Activated CD8-positive, alpha-beta memory T cell treated with anti-CD3 and anti-CD28 coated beads, Interleukin-2, amount 50 U/mL, for 24 hours (primary cell): ENCODE measurements around the gene PAK3.

Experiments used
- DNase-seq: peaks from one replicate; pipeline ENCODE4 v3.0.0-alpha.2; 2020; ENCODE audit errors: extremely low read depth

The PAK3 gene

DNA sequence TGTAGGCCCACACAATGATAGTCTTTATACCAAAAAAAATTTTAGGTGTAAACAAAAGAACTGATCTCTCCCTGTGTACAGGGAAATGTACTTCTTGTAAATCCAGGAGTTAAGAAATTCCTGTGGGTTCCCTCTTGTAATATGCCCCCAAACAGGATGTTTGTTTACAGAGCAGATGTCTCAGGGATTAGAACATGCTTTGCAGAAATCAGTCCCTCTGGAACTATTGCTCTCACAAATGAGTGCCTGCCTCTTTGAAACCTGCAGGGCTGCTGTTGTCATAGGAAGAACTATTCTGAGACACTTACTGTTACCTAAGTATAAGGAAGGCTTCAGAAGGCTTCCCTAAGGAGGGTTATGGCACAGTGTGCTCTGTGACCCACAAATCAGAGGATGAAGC, 35.6 kb downstream of the PAK3 start:
- DNase-seq, result no peak

DNA sequence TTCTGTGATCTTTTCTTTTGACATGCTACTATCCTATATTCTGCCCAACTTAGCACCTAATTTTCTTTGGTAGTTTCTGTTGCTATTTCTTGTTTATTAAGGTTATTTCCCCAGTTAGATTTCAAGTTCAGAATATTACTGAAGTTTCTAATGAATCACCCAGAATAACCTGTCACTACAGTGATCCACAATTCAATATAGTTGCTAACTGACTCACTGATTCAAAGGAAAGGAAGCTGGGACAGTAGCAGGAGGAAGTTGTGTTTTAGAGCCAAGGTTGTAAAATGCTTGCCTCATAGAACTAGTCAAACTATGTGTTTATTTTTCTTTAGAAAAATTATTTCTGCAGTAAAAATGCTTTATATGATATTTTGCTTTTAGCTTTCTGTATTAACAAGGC, 37.4 kb downstream of the PAK3 start:
- DNase-seq, result no peak

DNA sequence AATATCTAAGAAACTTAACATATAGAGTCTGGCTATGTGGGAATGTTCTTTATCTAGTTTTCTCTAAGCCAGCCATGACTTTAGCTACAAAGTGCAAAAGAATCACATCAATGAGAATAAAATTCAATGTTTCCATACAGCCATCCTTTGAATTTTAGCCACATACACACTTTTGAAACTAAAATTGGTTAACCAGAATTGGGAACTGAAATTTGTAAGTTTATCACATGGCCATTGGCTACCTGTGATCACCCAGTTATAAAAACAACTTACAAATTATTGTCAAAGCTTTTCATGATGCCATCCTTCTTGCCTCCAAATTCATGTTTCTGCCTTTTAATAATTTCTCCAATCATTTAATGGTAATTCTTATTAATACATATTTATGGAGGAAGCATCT, 49.9 kb downstream of the PAK3 start:
- no peak for DNase-seq

DNA sequence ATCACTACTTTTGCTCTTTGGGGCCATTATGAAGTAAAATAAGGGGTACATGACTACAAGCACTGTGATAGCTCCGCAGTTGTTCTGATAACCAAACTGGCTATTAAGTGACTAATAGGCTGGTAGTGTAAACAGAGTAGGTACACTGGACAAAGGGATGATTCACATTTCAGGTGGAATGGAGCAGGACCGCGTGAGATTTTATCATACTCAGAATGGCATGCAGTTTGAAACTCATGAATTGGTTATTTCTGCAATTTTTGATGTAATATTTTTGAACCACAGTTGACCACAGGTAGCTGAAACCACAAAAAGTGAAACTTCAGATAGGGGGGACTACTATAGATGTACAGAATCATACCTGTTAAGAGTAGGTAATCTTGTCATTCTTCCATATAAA, 55.8 kb downstream of the PAK3 start:
- no peak for DNase-seq

DNA sequence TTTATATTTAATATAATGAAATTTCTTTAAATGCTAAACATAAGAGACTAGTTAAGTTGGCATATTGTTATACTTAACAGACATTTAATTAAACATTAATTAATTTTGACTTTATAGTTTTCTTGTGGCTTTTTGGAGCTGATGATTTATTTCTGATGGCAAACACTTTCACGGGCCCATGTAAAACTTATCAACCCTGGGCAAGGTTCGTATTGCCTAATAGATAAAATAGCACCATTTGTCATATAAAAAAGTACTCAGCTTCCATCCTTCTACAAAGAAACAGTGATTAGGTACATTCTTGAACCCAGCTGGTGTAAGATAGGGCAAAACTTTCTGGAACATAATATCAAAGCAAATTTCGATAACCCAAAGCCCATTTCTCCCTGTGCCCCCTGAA, 63.2 kb downstream of the PAK3 start:
- DNase-seq, result no peak

DNA sequence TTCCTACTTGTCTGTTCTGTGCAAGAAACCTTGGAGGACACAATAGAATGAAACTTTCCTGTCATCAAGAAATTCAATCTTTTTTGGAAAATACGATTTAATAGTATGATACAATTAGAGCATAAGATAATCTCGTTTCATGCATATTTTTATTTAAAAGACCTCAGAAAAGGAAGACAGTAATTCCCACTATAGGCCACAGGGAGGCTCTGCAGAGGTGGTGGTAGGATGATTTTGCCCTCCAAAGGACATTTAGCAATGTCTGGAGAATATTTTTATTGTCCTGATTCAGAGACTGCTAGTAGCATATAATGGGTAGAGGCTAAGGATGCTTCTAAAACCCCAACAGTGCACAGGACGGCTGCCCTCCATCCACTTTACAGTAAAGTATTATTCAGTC, 68.7 kb downstream of the PAK3 start:
- DNase-seq, result no peak

DNA sequence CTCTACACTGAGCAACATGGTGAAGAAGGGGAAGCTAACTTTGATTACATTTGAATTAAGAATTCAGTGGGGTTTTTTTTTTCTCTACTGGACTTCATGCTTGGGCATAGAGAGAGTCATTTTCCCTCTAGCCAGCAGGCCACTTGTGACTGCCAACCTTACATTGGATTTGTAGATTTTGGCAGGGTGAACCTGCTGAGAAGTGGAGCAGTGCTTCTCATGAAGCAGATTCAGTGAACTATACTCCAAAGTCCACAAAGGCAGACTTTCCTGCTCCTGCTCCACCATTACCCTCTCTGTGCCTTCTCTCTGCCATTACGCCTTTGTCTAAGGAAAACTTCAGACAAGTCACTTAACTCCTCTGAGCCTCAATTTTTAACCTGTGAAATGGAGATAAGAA, 69.9 kb downstream of the PAK3 start:
- DNase-seq, result no peak

DNA sequence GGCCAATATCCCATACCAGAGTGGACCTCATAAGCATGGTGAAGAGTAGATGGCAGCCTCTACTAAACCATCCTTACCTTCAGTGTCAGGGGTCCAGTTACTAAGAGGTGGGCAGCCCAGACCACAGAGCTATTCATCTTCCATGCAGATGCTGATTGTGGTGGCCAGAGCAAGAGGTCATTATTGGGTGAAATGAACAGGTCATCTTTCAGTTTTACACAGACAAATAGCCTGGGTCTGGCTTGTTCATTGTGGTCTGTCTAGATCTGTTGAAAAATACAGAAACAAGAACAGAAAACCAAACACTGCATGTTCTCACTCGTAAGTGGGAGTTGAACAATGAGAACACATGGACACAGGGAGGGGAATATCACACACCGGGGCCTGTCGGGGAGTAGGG, 71.3 kb downstream of the PAK3 start:
- DNase-seq, result no peak

DNA sequence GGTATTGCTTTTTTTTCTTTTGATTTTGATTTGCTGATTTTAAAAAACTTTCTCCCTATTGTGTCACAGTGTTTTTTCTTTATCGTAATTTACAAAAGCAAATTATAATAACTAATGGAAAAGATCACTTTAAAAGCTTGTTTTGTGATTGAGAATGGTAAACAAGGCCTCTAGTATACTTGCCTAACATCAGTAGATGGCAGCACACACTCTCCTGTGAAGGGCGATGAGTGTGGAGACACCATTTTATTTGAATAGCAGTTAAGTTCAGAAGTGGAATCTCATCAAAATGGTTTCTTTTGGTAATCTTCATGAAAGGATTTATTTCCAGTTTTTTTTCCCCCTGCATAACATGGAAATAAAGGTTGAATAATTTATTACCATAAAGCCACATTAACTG, 72.3 kb downstream of the PAK3 start:
- DNase-seq, result no peak

DNA sequence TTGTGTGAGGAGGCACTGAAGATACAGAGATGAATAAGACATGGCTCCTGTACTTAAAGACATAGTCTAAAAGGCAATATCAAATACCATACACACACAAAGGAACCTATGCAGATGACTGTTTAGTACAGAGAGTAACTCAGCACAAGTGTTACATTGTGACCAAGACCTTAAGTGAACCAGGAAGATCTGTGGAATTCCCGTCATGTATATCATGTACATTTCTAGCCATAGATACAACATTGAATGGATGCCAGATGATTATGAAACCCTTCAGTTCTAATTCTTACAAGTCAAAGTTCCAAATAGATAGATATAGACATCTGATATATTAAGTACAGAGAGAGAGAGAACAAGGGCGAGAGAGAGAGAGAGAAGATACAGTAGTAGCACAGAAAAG, 73.2 kb downstream of the PAK3 start:
- DNase-seq, result no peak

DNA sequence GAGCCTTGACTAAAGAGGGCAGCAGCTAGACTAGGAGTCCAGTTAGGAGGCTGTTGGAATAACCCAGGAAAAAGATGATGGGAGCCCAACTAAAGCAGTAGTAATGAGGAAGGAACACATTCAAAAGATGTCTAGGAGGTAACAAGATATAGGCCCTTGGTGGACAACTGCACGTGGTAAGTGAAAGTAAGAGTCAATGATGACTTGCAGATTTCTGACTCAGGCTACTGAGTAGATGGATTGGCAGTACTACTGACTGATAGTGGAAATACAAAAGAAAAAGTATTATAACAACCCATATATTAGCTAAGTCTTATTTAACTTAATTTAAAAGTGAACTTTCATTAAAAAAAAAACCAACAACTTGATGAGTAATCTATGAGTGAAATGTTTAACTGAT, 74.0 kb downstream of the PAK3 start:
- DNase-seq, result no peak

DNA sequence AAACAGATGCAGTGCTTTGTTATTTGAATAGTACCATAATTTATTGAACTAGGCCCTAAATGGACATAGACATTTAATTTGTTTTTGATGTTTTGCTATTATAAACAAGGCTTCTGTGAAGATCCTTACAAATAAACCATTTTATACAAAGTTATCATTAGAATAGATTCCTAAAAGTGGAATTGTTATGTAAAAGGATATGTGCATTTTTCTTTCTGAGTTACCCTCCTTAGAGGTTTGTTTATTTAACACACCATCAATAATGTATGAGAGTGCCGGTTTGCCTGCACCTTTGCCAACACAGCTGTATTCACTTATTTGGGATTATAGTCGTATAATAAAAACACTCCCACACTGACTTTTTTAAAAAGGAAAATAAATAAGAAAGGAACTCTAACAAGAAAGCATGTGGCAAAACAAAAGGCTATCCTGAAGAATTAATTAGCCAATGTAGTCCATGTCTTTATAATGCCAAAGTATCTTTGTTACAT, 84.8 kb downstream of the PAK3 start:
- no peak for DNase-seq

DNA sequence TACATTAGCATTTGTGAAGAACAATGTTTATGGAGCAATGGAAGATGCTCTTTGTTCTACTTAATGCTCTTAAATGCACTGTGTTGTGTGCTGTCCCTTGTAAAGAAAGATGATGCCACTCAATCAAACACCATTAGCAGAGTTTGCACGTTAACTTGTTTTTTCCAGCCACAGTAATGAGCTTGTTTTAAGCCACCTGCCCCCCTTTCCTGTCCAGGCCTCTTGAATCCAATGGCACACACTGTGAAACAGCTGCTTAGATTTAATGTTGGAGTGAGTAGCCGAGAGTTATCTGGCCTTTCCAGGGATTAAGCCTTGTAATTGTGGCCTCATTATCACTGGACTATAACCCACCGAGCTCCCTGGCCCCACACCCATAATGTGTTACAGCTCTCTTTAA, 86.0 kb downstream of the PAK3 start:
- no peak for DNase-seq

DNA sequence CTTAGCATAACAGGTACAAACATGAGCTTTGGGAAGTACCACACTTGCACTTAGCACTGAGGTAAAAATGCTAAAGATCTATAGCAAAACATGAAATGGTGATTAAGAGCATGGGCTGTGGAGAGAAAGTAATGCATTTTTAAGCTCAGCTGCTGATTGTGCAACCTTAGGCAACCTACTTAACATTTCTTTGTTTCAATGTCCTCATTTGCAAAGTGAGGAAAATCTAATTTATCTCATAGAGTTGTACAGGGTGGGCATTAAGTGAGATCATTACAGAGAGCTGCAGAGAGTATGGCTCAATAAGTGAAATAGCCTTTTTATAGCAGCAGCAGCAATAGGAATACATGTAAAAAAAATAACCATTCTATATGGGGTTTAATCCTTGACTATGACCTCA, 87.0 kb downstream of the PAK3 start:
- no peak for DNase-seq

DNA sequence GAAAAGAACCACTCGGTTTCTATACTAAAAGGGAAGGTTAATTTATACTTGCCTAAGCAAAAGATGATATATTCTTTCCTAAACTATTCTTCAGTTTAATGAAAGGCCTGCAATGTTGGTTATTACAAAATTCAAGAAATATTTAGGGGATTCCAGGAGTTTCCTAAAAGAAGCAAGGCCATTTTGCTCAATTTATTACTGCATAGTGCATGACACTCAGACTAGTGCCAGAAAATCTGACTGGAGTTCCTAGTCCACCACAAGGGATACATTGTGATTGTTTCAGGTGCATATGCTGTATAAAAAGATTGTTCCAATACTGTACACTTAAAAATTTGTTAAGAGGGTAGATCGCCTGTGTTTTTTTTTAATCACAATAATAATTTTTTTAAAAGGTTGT, 95.6 kb downstream of the PAK3 start:
- DNase-seq, result no peak

DNA sequence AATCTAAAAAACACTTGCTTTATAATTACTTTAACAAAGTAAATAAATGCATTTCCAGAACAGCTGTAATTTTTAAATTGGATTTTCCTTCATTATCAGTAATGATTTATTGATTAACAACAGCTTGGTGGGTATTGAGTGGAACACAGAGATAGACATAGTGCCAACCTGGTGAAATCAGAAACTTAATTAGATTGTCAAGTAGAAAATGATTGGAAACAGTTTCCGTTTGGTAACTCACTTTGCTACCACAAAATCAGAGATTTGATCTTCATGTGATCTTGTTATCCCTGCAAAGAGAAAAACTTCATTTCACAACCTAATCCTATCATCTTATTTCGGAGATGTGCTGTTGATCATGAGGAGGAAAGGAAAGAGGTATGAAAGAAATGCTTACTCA, 103.5 kb downstream of the PAK3 start:
- no peak for DNase-seq

DNA sequence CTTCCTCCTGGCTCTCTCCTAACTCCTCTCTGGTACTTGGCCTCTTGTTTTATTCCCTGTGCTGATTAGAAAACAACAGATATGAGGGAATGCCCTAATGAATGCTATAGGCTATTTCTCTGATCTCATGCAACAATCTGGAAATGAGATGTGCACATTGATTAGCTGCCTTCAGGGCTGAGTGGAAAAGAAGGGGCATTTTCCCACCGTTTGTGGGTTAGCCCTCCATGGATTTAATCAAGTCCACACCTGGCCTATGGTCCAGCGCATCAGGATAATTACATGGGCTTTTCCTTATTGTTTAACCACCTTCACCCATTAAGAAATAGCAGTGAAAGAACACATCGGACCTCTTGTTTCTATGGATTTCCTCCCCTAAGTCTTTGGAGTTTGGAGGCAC, 104.3 kb downstream of the PAK3 start:
- no peak for DNase-seq

DNA sequence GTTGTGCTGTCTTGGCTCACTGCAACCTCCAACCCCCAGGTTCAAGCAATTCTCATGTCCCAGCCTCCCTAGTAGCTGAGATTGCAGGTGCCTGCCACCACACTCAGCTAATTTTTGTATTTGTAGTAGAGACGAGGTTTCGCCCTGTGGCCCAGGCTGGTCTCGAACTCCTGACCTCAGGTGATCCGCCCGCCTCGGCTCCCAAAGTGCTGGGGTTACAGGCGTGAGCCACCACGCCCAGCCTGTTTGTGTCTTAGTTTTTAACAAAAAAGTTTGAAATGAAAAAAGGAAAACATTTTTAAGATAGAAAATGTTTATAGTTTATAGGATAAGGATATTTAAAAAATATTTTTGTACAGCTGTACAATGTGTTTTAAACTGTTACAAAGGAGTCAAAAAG, 111.9 kb downstream of the PAK3 start:
- no peak for DNase-seq

DNA sequence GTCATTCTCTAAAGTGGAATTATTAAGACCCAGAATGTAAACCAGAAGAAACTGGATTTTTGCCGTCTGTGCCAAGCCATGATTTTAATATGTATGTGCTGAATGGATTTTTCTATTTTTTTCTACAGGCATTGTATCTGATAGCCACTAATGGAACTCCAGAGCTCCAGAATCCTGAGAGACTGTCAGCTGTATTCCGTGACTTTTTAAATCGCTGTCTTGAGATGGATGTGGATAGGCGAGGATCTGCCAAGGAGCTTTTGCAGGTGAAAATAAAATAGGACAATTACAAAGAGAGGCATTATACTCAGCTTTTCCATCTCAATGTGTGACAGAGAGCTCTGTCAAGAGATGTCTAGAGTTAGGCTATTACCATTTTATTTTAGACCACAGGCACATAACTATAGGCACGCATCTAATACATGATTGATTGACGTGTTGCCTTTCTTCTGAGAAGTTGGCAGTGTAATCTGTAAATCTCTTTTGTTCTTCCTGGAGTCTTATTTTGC, 120.4 kb downstream of the PAK3 start:
- no peak for DNase-seq

DNA sequence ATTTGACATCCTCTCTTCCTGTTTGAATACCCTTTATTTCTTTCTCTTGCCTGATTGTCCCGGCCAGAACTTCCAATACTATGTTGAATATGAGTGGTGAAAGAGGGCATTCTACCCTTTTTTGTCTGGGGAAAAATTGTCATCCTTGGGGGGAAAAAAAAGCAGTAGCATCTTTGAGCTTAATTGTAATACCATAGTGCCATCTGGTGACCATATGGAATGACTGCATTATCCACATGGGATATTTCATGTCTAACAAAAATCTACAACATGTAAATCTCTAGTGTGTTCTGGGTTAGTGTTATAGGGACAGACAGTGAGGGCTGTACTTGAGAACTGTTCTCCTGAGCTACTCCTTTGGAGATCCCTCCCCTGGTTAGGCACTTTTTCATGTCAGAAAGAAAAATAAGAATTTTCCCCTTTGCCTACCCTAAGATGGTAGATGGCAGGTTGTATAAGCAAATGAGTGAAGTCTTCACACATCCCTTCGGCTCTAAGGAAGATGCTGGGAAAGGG, 148.3 kb downstream of the PAK3 start:
- DNase-seq, result no peak

DNA sequence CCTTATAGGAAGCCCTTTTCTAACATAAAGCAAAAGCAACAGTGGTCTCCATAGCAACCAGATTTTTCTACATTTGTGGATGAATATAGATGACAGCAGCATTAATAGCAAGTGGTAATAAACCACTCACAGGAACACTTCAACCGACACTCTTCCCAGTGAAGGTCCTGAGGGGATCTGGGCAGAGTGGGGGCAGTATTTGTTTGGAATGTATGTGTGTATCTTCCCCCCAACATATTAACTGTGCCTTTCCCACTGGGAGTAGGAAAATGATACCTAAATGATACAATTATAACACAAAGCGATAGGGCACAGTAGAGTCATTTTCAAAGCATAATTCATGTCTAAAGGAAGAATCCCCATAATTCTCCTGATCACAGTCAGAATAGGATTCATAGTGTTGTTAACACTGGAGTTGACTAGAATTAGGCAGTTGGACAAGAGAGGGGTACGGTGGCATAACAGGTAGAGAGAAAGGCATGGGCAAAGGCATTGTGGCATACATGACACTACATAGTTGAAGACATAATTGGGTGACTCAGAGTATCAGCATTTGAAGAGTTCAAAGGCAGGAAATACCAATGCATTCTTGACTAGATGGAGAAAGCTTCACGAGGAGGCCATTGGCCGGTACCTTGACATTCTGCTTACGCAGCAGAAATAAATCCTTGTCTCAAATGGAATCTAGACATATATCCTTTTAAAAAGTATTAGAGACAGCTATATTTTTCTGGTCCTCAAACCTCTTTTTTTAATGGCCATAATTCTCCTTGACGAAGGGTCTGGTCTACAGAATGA, 159.1 kb downstream of the PAK3 start:
- no peak for DNase-seq

DNA sequence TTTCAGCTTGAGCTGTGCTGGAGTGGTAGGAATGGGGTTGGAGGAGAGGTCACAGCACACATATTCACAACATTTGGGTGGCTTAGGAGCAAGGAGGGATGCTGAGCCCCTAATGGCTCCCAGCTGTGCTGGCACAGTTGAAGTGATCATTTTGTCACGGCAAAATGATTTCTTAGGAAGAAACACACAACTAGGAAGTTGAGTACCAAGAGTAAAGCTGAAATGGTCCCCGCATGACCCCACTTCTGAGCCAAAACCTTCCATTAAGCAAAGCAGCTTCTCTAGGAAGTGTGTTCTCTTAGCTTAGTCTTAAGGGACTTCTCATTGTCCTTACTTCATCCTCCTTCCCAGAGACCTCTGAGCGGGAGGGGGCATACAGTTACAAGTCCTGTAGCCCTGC, 161.7 kb downstream of the PAK3 start:
- no peak for DNase-seq

DNA sequence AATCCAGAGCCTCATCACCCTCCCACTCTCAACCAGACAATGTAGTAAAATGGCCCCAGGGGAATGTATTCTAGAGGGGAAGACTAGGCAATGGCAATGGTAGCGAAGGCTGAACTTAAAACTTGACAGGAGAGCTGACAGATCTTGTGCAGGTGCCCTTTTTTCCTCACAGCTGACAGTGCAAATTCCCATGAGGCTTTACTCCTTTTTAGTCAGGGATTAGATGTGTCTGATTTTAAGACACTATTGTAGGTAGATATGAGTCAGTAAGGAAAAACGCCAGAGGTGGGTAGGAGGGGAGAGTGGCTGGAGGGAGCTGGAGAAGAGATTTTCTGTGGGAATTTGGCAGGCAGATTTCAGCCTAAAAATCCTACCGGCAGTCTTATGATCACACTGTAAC, 163.6 kb downstream of the PAK3 start:
- DNase-seq, result no peak

DNA sequence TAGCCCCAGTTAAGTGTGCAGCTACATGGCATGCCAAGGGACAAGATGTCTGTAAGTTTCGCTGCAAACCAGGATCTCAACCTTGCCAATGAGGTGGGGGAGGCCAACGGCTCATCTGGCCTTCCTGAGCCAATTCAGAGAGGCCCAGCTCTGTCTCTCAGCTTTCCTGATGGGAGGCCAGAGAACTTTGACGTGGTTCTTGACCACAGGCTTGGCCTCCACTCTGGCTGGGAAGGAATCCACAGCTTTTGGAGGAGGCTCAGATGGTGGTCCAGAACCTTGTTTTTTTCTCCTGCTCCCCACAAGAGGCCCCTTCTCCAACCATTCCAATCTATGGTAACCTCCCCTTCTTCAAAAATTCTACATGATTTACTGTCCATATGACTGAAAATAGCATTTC, 164.5 kb downstream of the PAK3 start:
- no peak for DNase-seq
